Stimulated activated naive CD4-positive, alpha-beta T cell (primary cell): ENCODE results near the gene ZNF227.
"Not testable (repeated sequence)": the region's sequence is repeated elsewhere in the genome, so short reads cannot be mapped to it uniquely, and the experiment has no call there.

Experiments used
- DNase-seq, 6 experiments: peaks; one replicate each; lab custom pipeline; 2025; lab: John Stamatoyannopoulos, UW

Gene ZNF227

DNA sequence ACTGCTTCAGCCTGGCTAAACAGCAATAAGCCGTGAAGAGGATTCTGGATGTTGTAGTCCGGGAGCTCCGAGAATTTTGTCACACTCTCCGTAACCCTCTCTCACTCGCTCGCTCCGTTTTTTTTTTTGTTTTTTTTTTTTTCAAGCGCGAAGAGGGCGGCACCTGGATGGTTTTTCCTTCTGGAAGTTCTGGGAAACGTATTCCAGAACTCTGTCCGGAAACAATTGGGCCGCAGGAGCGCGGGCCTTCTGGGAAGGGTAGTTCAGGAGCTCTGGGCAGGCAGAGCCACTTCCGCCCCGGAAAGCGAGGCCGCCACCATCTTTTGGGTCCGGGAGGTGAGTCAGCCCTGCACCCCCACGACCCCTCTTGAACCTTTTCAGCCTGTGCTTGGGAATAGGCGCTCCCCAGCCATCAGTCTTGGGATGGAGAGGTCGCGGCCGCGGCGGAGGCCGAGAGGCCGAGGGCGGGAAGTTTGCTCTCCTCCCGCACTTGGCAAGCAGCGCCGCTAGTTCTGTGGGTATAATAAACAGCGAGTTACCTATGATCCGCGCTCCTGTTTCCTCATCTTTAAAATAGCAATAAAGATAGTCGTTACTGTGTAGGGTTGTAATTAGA, at the start of gene ZNF227:
TSS of gene ZNF227 (plus strand) at position 283 of the 616 bp plus-strand sequence. CDS start 5,261 bp downstream, outside the sequence.
- DNase-seq, result peak; percentile 53 to 82 (median 68)

DNA sequence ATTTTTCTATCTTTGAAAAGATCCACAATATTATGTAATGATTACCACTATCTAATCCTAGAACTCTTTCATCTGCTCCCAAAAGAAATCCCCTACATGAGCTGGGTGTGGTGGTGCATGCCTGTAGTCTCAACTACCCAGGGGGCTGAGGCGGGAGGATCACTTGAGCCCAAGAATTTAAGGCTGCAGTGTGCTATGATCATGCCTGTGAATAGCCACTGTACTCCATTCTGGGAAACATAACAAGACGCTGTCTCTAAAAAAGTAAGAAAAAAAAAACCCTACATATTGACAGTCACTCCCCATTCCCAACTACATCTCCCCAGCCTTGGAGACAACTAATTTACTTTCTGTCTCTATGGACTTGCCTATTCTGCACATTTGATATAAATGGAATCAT, 48.5 kb upstream of the ZNF227 start:
- DNase-seq, result no peak

DNA sequence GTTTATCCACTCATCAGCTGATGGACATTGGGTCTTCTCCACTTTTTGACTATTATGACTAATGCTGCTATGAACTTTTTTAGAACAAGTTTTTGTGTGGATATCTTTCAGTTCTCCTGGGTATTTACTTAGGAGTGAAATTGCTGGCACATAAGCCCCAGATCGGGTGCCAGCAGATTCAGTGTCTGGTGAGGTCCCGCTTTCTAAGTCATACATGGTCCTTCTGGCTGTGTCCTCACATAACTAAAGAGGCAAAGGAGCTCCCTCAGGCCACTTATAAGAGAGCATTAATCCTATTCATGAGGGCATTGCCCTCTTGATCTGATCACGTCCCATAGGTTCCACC, 48.0 kb upstream of the ZNF227 start:
- no peak for DNase-seq

DNA sequence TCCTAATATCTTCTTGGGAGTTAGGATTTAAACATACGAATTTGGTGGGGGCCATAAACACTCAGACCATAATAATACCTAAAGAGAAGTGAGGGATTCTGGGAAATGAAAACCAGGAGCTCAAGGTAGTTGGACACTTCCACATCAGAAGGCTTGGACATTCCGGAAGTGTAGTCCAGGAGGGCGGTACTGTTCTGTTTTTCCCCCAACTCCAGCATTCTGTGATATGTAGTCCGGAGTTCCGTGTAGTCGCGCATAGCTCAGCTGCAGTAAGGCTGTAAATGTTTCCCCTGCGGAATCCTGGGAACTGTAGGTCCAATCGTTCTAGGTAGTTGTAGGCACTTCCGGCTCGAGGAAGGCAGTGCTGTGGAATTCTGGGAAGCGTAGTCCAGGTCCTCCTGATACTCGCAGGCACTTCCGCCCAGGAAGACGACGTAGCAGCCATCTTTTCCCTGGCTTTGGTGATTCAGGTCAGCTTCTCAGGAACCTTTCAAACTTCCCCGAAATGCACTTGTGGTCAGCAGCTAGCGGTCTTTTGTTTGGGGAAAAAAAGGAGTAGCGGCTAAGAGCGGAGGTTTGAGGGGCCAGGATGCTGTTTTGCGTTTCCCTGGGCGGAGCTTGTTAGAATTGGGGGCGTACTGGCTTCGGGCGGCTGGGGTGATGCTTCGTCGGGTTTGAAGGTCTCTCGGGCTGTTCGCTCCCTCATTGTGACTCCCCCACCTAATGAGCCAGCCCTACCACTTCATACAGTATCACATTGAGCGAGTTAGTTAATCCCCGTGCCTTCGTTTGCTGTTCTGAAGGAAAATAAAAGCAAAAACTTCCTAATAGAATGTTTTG, 47.4 kb upstream of the ZNF227 start, which contains the start of gene ZNF226:
TSS of gene ZNF226 (plus strand) at position 428 of the 840 bp plus-strand sequence. CDS start 4,981 bp downstream, outside the sequence.
- DNase-seq, result peak; percentile 55 to 80 (median 68)

- not testable (repeated sequence) for DNase-seq
Measured at GRCh38 chr19:44170660-44171059, 41.7 kb upstream of the ZNF227 start.

- DNase-seq, result no peak
Measured at GRCh38 chr19:44176590-44176989, 35.7 kb upstream of the ZNF227 start.

DNA sequence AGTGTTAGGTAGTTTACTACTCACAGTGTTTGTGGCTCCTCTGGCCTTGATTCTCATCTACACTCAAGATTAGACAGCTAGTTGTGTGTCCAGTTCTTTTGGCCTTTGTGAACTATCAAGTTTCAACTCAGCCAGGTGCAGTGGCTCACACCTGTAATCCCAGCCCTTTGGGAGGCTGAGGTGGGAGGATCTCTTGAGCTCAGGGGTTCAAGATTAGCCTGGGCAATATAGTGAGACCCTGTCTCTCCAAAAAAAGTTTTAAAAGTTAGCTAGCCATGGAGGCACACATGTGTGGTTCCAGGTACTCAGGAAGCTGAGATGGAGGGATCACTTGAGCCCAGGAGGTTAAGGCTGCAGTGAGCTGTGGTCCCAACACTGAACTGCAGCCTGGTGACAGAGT, 31.4 kb upstream of the ZNF227 start:
- DNase-seq, result no peak

DNA sequence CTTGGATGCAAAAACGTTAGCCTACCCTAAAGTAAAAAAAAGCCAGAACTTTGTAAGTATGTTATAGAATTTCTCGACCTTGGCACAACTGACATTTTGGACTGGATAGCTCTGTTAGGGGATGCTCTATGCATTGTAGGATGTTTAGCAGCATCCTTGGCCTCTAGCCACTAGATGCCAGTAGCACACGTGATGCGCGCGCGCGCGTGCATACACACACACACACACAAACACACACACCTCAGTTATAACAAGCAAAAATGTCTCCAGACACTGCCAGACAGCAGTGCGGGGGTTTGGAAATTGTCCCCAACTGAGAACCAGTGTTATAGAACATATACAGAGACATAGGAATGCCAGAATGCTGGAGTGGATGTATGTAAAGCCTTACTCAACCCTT, 30.2 kb upstream of the ZNF227 start:
- no peak for DNase-seq

DNA sequence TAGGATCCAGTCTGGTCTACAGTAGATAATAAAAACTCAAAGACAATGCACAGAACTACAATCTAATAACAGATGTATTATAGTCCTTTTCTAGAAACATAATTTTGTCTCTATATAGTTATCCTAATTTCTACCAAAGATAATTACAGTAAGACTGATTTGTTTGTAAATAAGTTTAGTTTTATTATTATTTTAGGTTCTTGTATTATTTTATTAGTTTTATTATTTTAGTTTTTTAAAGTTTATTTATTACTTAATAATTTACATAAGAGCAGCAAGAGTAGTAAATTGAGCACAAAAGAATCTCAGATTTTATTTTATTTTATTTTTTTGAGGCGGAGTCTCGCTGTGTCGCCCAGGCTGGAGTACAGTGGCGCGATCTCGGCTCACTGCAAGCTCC, 22.3 kb upstream of the ZNF227 start:
- DNase-seq, result no peak

GRCh38 chr19:44192127-44192526, 20.2 kb upstream of the ZNF227 start:
- no peak for DNase-seq

- no peak for DNase-seq
Measured at GRCh38 chr19:44196772-44197171, 15.6 kb upstream of the ZNF227 start.

DNA sequence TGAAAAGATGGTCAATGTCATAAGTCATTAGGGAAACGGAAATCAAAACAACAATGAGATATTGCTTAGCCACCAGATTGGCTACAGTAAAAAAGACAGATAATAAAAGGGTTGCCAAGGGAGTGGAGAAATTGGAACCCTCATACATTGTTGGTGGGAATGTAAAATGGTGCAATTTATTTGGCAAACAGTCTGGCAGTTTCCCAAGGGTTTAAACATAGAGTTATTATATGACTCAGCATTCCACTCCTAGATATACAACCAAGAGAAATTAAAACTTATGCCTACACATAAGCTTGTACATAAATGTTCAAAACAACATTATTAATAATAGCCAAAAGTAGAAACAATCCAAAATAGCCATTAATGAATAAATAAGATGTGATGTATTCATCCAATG, 9.9 kb upstream of the ZNF227 start:
- no peak for DNase-seq

GRCh38 chr19:44202974-44203373, 9.4 kb upstream of the ZNF227 start:
- no peak for DNase-seq

GRCh38 chr19:44203877-44204276, 8.5 kb upstream of the ZNF227 start:
- DNase-seq, result not testable (repeated sequence)

GRCh38 chr19:44204772-44205171, 7.6 kb upstream of the ZNF227 start:
- DNase-seq, result no peak

DNA sequence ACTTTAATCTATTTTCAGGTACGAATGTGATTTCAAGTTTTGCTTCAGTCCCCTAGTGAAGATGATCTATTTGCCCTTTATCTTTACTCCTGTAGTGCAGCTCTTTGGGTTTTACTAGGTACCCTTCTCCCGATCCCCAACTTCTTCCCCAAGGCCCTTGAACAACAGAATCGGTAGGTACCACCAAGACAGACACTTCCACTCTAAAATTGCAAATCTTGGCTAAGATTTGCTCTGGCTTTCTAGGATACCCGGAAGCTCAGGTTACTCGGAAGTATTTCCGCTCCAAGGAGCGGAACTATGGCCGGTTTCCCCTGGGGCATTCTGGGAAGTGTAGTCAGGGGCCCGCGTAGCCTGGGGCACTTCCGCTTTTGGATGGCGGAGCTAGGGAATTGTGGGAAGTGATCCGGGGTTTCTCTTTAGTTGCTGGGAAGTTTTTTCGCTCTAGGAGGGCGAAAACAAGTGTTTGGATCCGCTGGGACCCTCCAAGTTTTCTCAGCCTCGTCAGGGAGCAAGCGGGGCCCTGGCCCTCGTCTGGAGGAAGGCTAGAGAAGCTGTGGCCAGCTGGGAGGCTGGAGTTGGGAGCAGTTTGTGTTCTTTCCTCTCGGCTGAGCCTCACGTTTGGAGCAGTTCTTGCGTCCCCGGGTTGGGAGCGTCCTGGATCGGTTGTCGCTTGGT, 5.1 kb upstream of the ZNF227 start:
- peak; percentile 50 to 77 (median 64) for DNase-seq

DNA sequence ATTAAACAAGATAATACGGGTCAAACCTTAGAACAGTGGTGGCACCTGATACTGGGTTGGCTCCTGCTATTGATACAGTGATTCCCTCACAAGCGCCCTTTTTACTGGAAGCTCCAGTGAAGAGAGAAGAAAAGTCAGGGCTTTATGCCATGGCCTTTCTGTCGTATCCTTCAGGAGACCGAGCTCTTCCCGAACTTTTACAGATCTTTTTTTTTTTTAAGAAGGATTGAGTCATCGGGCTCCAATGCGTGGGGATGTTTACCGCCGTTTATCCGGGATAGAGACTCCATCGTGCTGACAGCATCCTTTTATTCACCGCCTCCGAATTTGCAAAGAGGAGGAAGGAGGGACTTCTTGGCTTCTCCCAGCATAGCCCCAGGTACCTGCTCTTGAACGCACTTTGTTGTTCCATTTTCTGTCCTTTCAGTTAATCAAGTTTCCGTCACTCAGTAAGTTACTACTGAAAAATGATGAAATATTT, 574 bp downstream of the ZNF227 start:
- no peak for DNase-seq

- not testable (repeated sequence) for DNase-seq
Measured at GRCh38 chr19:44219926-44220325, 7.6 kb downstream of the ZNF227 start.

DNA sequence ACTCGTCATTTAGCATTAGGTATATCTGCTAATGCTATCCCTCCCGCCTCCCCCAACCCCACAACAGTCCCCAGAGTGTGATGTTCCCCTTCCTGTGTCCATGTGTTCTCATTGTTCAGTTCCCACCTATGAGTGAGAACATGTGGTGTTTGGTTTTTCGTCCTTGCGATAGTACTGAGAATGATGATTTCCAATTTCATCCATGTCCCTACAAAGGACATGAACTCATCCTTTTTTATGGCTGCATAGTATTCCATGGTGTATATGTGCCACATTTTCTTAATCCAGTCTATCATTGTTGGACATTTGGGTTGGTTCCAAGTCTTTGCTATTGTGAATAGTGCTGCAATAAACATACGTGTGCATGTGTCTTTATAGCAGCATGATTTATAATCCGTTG, 8.4 kb downstream of the ZNF227 start:
- not testable (repeated sequence) for DNase-seq

- not testable (repeated sequence) for DNase-seq
Measured at GRCh38 chr19:44221291-44221690, 9.0 kb downstream of the ZNF227 start.

- no peak for DNase-seq
Measured at GRCh38 chr19:44228318-44228717, 16.0 kb downstream of the ZNF227 start.

- DNase-seq, result no peak
Measured at GRCh38 chr19:44232867-44233266, 20.5 kb downstream of the ZNF227 start.

DNA sequence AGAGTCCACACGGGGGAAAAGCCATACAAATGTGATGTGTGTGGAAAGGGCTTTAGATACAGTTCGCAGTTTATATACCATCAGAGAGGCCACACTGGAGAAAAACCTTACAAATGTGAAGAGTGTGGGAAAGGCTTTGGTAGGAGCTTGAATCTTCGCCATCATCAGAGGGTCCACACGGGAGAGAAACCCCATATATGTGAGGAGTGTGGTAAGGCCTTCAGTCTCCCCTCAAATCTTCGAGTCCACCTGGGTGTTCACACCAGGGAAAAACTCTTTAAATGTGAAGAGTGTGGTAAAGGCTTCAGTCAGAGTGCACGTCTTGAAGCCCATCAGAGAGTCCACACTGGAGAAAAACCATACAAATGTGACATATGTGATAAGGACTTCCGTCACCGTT, 24.1 kb downstream of the ZNF227 start:
- DNase-seq, result no peak
